Mucosa of gallbladder (tissue), 1 donor: ENCODE results near the gene SGTA. TPM values are rescaled to one million over a fixed set of nuclear protein-coding genes. Genes with fewer than 3 reads are reported as not detected.

Experiments
- DNase-seq: peaks from one replicate; pipeline ENCODE4 v3.0.0-alpha.2; 2020; ENCODE audit warnings: low spot score
- total RNA-seq: library from RNA; stranded (reverse); gene quantifications from one replicate; pipeline ENCODE4 v1.2.1, GENCODE V29; 2021
- donor health status: DM: no; HTN: no; CAD: no.

The SGTA gene
- total RNA-seq, 1 donor from 2014 or later: 54.0 TPM

DNA sequence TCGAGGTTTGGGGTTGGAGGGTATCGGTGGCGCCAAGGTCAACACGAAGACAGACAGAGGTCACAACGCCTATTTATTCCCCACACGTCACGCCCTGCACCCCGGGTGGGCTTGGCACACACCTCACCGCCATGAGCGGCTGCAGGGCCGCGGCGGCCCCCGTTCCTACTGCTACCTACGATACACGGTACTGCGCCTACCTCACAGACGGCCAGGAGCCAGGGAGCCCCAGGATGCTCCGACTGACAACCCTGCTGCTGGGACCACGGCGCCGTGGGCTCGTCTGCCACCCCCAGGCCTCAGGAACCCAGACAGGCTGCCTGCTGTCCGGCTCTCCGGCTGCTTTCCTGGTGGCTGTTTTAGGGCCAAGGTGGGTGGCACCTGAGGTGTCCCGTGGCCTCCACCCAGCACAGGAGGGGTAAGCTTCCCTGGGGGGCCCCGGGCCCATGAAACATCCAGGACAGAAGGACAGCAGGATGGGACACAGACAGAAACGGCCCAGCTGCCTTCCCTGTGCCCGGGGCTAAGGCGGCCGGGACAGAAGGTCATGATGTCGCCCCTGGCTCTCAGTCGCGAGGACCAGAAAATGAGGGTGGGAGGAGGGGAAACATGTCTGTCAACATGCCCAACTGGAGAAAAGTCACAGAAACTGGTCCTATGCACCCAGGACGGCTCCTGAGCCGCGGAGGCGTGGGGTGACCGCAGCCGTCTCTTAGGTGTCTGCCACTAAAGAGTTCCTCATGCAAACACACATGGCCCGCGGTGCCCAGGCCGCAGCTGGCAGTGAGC is 28.2 kb downstream of the SGTA start:
- no peak for DNase-seq

DNA sequence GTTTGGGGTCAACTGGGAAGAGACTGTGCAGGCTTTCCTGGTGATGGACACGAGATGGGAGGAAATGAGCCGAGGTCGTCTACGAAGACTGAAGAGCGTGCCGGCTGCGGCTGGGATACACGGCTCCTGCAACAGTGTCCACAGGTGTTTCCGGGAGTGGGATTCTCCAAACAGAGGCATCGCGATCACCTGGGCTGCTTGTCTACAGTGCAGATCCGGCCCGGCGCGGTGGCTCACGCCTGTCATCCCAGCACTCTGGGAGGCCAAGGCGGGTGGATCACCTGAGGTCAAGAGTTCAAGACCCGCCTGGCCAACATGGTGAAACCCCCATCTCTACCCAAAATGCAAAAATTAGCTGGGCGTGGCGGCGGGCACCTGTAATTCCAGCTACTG is 31.6 kb downstream of the SGTA start:
- DNase-seq: no peak

DNA sequence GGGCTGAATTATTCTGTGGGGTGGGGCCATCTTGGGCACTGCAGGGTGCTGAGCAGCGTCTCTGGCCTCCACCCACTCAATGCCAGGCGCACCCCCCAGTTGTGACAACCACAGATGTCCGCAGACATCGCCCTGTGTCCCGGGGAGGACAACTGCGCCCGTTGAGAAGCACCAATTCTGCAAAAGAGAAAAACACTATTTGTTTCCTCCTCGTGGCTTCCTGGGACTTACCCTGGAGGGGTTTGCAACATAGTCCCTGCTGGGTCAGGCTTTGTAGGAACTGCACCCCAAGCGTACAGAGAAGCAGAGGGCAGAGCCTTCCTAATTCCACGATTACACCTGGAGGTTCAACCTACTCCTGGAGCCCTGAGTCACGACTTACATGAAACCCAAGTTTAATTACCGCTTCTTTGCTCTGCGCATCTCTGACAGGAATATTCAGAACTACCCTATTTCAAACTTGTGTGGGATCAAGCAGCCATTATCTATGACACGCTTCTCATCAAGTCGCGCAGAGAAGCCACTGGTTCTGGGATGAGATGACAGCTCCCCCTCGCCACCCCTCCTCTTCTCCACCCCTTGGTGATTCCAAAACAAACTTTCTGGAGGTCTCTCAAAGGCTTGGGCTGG is 32.1 kb downstream of the SGTA start:
- DNase-seq: no peak

DNA sequence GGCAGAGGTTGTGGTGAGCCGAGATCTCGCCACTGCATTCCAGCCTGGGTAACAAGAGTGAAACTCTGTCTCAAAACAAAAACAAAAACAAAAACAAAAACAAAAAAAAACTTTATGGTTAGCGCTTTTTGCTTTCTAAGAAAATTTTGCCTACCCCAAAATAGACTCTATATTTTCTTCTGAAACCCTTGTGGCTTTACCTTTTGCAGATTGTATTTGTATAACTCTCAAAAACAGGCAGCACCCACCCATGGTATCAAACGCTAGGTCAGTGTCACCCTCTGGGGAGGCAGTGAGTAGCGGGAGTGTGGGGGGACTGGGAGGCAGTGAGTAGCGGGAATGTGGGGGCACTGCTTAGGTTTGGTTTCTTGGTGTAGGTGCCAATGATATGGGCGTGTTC is 35.7 kb downstream of the SGTA start:
- no peak for DNase-seq

DNA sequence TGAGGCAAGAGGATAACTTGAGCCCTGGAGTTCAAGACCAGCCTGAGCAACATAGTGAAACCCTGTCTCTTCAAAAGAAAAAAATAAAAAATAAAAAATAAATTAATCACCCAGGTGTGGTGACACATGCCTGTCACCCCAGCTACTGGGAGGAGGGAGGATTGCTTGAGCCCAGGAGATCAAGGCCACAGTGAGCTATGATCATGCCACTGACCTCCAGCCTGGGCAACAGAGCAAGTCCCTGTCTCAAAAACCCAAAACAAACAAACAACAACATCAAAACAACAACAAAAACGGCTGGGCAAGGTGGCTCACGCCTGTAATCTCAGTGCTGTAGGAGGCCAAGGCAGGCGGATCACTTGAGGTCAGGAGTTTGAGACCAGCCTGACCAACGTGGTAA is 39.0 kb downstream of the SGTA start:
- no peak for DNase-seq

DNA sequence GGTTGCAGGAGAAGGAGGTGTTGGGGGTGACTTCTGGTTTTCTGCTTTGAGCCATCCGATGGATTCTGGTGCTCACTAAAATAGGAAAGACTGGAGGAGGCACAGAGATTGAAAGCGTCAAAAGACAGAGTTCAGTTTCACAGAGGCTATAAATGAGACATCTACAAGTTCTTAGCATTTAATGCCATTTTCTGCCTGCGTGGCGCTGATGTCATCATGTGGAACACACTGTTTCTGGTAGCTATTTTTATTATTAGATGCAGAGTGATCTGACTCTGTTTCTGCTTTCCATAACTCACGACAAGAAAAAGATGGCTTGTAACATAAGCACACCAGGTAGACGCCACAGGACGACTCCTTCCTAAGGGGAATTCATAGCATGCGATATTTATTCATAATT is 40.0 kb downstream of the SGTA start:
- DNase-seq: no peak

DNA sequence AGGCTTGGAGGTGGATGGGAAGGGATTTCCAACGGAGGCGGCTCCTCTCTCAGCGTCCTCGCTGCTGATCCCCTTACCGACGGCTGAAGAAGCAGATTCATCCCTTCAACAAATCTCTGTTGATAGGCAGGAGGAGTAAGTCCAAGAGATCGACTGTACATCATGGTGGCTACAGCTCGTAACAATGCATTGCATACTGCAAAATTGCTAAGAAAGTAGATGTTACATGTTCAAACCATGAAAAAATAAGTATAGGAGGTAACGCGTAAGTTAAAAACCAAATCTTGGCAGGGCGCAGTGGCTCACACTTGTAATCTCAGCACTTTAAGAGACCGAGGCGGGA is 42.8 kb downstream of the SGTA start:
- no peak for DNase-seq

DNA sequence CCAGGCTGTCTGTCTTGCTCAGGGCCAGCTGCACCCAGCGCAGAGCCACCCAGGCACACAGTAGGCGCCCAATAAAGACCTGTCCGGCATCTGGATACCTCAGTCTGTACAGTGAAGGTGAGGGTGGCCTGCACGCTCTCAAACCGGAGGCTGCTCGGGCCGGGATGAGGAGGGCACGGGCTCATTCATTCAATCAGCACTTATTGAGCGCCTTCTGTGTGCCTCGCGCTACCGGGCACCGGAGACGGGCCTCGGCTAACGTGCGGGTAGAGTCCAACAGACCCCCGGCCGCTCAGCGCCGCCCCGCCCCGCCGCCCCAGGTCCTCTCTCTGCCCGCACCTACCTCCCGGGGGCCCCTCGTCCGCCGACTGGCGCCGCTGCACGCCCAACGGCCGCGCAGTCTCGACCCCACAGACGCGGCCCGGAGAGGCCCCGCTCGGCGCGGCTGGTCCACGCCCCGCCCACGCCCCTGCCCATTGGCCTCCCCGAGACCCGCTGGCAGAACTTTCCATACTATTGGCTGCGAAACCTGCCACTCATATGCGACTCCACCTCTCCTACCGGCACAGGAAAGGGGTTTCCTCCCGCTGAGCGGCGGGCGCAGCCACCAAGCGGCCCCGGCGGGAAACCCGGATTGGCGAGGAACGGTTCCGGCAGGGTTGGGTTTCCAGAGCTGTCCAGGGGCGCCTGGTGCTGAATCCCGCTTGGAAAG is 43.3 kb downstream of the SGTA start, which contains the start of gene SLC39A3:
TSS of gene SLC39A3 (minus strand) at position 416 of the 712 bp plus-strand sequence. CDS start 2,760 bp downstream, outside the sequence.
- DNase-seq: peak; percentile 99

DNA sequence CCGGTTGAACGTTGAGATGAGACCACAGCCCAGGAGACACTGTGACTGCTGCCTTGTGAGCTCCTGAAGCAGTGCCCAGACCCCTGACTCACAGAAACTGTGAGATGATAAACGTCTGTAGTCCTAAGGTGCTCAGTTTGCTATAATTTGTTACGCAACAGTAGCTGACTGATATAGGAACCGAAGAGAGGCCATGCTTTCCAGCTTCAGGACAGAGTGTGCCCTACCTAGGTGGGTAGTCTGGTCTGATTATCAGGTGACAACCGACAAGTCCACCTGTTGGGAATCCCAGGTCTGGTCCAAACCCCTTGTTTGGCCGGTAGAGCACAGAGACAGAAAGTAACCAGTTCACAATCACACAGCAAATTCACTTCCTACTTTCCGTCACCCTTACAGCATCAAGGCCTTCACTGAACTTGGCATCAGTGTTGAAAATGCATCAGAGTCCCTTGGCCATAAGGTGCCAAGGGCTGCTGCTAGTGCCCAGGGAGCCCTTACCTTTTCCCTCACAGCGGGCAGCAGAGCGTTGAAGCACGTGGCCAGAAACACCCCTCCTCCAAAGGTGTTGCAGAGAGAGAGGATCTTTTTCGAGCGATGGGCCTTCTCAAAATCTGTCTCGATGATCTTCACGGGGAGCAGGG is 46.4 kb downstream of the SGTA start:
- DNase-seq: no peak

DNA sequence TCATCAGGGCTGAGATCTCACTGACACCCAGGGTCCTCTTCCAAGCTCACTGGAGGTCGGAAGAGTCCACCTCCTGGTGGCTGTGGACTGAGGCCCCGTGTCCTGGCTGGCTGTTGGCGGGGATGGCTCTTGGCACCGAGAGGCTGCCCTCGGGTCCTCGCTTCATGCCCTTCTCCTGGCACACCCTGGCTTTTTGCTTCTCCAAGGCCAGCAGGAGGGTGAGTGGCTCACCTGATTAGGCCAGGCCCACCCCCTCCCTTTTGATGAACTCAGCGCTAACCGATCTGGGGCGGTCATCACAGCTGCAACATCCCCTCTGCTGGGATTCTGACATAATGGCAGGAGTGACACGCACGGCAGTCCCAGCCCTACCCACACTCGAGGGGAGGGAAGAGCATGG is 47.7 kb downstream of the SGTA start:
- DNase-seq: no peak

DNA sequence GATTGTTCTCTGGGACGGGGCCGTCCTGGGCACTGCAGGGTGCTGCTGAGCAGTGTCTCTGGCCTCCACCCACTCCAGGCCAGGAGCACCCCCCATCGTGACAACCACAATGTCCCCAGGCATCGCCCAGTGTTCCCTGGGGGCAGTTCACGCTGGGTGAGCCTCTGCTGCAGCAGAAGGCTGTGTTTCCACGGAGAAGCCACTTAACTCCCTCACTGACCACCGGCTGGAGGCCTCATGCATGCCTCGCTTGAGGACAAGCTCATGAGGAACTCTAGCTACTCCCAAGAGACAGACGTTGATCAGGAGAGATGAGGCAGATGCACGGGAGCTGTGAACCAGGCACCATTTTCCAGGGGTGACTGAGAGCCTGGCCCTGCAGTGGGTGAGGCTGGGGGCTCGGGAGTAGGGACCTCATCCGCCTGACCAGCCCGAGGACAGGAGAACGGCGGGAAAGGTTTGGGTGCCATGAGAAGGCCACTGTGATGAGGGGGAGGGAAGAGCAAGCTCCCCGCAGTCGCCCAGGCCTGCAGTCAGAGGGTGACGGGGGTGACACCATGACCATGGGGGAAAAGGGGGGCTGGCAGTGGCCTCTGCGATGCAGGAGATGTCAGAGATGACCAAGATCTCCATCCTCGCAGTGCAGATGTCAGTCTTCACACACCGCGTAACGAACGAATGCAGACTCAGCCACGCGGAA is 48.3 kb downstream of the SGTA start:
- no peak for DNase-seq

DNA sequence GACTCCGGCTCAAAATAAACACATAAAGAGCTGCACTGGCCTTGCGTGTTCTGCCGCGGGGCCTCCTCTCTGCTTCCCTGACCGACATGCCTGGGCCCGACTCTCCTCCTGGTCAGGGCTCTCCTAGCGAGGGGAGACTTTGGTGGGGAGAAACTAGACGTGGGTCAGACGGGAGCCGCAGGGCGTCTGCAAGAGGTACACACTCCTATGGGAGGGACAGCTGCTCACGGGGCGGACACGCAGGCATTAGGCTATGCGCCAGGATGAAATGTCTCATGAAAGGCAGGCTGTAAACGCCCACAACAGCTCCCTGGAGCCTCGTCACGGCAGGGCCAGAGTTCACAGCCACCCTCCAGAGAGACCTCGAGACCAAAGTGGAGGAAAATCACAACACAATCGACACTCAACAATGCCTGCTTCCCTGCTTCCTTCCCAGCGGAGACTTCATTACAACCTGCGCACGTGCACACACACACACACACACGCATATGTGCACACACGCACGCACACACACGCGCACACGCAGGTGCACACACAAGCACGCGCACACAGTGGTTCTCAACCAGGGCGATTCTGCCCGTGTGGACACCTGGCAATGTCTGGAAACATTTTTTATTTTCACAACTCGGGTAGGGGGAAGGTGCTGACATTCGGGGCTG is 49.0 kb downstream of the SGTA start:
- DNase-seq: no peak

DNA sequence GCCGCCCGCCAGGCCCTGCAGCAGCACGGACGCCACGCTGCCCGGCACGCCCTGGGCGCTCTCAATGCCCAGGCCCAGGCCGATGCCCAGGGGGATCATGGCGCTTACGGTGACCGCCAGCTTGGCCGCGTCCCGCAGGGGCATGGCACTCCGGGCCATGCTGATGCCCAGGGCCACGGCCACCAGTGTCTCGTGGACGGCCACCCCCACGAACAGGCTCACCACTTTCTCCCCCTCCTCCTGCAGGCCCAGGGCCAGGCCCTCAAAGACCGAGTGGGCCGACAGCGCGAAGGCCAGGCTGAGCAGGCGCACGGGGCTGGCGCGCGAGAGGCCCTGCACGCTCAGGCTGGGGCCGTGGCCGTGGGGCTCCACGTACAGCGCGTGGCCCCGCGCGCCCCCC is 50.2 kb downstream of the SGTA start:
- no peak for DNase-seq

DNA sequence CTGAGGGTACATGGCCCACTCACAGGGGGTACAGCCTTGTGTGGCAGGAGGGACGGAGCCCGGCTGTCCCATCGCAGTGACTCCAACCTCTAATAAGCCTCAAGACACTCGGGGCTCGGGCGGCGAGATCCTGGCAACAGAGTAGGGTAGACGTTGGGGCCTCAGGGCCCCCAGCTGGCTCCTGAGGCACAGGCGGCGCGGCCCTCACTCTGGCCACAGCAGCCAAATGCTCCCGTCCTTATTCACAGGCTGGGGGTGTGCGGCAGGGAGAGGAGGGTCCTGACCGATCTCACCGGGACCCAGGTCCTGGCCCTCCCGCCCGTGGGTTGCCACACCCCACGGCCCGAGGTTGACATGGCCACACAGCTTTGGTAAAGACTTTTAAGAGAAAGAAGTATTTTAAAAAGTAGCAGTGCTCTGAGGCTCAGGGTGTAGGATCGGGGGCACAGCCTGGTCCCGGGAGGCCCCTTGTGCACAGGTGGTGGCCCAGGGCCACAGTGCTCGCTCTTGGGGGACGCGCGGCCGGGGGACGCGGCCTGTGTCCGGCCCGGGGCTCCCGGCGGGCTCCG is 50.8 kb downstream of the SGTA start:
- no peak for DNase-seq

DNA sequence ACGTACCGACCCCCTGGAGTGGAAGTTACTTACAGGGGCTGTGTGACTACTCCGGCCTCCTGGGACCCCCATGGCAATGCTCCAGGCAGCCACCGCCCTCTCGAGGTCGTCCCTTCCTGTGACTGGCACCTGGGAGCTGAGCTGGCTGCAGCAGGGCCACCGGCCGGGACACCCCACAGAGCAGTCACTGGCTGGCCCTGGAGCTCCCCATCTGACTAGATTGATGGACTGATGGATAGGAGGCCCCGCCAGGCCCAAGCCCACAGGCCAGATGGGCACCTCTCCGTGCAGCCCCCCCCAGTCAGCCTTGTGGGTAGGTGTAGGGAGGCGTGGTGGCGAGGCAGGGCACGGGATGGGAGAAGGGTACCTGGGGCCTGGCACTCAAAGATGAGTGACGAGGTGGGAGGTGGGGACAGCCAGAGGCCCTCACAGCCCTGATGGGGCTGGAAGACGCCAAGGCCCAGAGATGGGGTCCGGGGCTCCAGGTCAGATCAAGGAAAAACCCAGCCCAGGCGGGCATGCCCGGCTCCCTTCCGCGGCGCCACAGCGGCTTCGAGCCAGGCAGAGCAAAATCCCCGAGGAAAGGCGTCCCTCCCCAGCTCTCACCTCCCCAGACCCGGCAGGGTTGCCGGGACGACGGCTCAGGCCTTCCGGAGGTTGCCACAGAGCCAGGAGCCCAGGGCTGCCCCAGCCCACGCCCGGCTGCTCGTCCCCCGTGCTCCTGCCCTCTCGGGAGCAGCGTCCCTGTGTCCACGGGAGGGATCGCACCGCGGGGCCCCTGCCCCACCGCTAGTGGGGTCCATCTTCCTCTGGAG is 51.7 kb downstream of the SGTA start:
- no peak for DNase-seq

DNA sequence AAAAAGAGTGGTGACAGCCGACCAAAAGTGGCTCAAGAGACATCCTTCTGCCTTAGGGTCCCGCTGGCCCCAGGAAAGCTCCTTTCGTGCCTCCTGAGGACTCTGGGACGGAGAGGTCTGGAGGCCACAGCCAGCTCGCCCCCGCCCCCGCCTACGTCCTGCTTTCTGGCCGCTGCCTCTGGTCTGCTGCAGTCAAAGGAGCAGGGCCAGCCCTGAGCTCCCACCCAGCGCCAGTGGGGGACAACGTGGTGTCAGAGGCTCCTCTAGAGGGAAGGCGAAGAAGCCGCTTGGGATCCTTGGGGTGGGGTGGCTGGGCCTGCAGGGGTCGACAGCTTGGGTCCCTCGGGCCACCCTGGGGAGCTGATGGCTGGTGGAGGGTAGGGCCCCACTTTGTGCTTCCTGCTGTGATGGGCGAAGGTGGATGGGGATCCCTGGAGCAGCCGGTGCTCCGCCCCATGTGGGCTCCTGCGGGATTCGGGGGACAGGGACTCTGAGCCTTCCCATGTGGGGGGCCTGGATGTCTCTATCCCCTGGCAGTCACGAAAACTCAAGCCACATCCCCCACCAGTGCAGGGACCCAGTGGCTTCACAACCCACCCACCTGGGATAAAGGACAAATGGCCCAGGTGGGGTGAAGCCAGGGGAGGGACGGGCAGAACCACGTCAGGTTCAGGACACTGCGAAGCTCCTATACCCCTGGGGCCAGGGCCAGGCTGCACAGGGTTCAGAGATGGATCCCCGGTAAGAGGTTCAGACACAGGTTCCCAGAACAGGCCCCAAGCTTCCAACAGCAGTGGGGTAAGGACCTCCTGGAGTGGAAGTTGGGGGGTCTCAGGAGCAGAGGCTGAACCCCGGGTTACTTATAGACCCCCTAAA is 52.9 kb downstream of the SGTA start:
- no peak for DNase-seq

DNA sequence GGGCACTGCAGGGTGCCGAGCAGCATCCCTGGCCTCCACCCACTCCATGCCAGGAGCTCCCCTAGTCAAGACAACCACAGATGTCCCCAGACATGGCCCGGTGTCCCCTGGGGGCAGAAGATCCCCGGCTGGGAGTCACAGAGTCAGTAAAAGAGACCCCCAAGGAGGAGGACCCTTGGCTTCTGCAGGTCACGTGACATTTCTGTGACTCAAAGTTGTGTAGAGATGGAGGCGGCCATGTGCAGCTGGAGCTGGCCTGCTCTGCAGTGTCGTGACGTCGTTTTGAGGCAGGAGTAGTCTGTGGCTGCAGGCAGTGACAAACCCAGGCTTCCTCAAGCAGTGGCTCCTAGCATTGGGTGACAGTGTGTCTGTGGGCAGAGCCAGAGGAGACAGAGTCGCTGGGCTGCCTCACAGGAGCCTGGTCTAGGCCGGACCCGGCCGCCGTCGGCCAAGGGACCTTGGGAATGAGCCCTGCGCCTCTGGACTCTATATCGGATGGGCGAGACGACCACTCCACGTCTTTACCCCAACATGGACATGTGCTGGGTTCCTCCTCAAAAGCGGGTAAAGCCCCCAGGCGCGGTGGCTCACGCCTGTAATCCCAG is 54.2 kb downstream of the SGTA start:
- DNase-seq: no peak

DNA sequence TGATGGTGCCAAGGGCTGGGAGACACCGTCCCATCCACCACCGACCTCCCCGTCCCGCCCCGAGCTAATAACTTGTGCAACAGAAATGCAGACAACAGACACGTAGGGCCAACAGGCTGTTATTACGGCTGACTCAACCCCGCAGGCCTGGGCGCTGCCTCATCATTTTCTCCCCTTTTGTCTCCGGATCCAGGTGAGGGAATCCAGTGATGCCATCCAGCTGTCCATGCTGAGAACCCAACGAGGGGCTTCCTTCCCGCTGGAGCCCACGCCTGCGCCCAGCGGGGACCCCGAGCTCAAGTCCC is 55.5 kb downstream of the SGTA start:
- DNase-seq: no peak
